KOPT-K1 (cell line): ENCODE results near the gene AHI1.

Experiments
- H3K27ac ChIP-seq: fragments of 200-600 bp; sonication (generic); 2 replicates; pipeline ENCODE4 v1.5.1; 2016; ENCODE audit warnings: antibody characterized with exemption, mild to moderate bottlenecking, low read depth, low read length; ENCODE audit not compliant: poor library complexity, severe bottlenecking
- H3K36me3 ChIP-seq: fragments of 200-600 bp; sonication (generic); 2 replicates; pipeline ENCODE4 v1.5.1; 2017; ENCODE audit warnings: antibody characterized with exemption, mild to moderate bottlenecking, low read length, moderate library complexity; ENCODE audit not compliant: insufficient read depth
- H3K9me3 ChIP-seq: fragments of 200-600 bp; sonication (generic); 2 replicates; pipeline ENCODE4 v1.5.1; 2017; ENCODE audit warnings: antibody characterized with exemption, low read length, mild to moderate bottlenecking; ENCODE audit not compliant: insufficient read depth, poor library complexity, severe bottlenecking

The AHI1 gene

DNA sequence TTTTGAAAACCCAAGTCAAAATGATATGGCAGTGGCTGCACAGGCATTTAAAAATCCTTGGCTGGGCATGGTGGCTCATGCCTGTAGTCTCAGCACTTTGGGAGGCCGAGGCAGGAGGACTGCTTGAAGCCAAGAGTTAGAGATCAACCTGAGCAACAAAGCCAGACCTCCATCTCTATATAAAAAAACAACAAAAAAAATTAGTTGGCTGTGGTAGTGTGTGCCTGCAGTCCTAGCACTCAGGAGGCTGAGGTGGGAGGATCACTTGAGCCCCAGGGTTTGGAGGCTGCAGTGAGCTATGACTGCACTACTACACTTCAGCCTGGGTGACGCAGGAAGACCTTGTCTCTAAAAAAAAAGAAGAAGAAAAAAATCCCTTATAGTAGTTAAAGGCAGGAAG, 173.6 kb downstream of the AHI1 start:
- H3K36me3 ChIP-seq, result peaks cover 14% of the 10 kb centered on the region
- peak overlapping the region; percentile 94 for H3K27ac ChIP-seq
- peaks cover 19% of the 10 kb centered on the region for H3K9me3 ChIP-seq

GRCh38 chr6:135323202-135323668, 174.3 kb downstream of the AHI1 start:
- Histone ChIP-seq H3K36me3 (peaks cover 14% of the 10 kb centered on the region), H3K9me3 (peaks cover 12% of the 10 kb centered on the region), H3K27ac (peak overlapping the region; percentile 94)

GRCh38 chr6:135322427-135323201, 174.9 kb downstream of the AHI1 start:
- Histone ChIP-seq H3K9me3 (peaks cover 6% of the 10 kb centered on the region), H3K36me3 (peaks cover 10% of the 10 kb centered on the region), H3K27ac (peak overlapping the region; percentile 94)

DNA sequence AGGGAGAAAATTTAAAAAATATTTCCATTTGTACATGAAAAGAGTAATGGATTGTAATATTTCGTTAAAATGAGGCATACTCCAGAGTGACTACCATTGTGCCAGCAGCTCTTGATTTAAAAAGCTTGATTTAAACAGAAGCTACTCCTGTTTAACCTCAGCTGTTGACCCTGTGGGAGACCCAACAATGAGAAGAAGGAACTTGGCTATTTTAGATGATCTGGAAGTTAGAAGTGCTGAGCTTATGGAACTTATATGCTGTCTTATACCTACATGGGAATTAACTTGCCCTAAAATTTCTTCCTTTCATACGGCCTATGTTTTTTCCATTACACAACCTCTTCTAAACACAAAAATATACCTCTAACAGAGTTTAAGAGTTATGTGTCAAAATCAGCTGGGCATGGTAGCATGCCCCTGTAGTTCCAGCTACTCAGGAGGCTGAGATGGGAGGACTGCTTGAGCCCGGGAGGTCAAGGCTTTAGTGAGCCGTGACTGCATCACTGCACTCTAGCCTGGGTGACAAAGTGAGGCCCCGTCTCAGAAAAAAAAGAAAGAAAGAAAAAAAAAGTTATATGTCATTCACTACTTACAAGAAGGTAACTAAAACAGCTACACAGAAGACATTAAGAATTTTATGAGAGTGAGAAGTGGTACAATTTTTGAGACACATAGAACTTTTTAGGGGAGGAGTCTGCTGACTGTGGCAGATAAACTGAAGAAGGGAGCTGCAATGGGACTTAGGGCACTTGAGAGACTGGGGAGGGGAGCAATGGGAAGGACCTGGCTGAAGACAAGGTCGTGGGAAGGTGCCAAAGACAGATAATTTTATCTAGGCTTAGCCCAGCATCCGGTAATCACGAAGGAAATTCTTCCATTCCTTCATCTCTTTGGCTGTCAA, 176.6 kb downstream of the AHI1 start:
- no peaks in the 10 kb centered on the region for H3K36me3 ChIP-seq
- no peaks in the 10 kb centered on the region for H3K9me3 ChIP-seq
- H3K27ac ChIP-seq, result peak overlapping the region; percentile 94

DNA sequence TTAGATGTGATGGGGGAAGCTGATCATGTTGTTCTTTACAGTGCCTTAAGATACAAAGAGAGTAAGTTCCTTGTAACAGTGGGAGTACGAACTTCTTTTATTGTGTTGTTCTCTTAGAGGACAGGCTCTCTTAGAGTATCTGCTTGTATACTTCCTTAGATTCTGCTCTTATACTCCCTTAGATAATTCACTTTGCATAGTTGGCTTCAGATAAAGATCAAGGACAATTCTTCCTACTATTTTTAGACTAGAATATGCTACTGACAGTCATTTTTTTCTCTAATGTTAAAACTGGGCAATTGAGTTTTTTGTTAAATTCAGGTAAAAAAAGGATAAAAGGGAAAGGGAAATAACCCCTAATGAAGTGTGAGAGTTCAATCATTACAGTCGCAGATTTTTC, 177.7 kb downstream of the AHI1 start:
- H3K27ac ChIP-seq, result peak overlapping the region; percentile 94

DNA sequence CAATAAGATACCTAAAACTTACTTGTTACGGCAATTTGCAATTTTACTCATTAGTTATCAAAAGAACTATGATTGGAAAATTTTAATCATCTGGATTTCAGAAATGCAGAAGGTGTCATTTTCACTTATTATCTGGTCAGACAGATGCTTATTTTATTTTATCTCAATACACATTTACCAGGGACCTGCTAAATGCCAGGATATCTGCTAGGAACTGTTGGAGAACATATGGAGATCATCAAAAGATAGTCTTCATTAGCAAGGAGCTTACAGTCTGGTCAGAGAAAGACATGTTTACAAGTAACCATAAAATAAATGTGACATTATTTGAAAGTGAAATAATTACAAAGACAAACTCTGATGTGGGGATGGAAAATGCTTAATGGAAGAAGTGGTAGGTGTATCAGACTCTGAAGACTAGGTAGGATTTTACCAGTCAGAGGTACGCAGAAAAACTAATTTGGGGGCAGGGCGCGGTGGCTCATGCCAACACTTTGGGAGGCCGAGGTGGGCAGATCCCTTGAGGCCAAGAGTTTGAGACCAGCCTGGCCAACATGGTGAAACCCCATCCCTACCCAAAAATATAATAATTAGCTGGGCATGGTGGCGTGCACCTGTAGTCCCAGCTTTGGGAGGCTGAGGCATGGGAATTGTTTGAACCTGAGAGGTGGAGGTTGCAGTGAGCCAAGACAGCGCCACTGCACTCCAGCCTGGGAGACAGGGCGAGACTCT, 178.6 kb downstream of the AHI1 start:
- no peaks in the 10 kb centered on the region for H3K36me3 ChIP-seq
- H3K27ac ChIP-seq, result peak overlapping the region; percentile 94
- H3K9me3 ChIP-seq, result no peaks in the 10 kb centered on the region

More for the DNA sequence above, 177.7 kb downstream of the AHI1 start:
- Histone ChIP-seq H3K9me3 (no peaks in the 10 kb centered on the region), H3K36me3 (no peaks in the 10 kb centered on the region)

DNA sequence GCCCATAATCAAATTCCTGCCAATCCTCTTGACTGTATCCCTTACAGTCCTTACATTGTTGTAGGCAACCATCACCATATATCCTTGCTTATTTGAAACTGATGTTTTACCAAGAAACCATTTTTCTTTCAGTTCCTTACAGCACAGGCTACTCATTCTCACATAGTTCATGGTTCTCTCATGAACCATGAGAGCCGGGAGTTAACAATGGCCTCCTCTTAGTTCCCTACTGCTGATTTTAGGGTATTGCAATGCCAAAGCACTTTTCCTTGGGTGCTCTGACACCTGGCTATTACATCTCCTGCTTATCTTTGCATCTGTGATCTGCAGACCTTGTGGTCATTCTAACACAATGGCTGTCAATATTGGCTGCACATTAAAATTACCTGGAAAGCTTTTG, 183.0 kb downstream of the AHI1 start:
- Histone ChIP-seq H3K27ac (peak overlapping the region; percentile 30), H3K9me3 (peaks cover 7% of the 10 kb centered on the region), H3K36me3 (no peaks in the 10 kb centered on the region)

DNA sequence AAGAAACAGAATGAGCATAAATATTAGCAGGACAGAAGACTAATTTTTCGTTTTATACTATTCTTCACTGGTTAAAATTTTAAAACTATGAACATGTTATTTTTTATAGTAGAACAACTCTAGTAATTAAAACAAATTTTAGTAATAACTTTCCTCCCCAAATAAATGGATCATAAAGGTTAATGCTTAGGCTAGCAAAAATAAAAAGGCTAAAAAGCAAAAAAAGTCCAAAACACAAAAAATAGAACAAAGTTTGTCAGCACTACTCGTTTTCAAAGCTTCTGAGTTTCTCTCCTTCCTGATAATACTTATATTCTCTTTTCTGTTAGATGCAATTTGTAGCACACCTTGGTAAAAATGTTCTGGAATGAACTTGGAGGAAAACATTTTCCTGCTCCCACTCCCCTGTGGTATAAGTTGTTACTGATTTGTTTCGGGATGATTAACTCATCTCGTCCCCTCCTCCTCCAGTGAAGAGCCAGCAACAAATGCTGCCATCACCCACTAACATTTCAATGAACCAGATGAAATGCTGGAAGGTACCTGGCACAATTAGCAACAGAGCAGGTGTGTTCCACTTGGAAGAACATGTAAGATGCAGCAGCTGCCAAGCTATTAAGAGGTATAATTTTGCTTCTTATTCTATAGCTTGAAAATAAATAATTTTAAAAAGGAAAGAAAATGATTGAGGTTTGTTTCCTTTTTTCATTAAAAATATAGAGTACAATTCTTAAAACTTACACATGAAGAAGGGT, 185.9 kb downstream of the AHI1 start:
- H3K27ac ChIP-seq, result no peak overlapping the region
- no peaks in the 10 kb centered on the region for H3K36me3 ChIP-seq
- H3K9me3 ChIP-seq, result peaks cover 7% of the 10 kb centered on the region

- Histone ChIP-seq H3K27ac (no peak overlapping the region), H3K36me3 (no peaks in the 10 kb centered on the region), H3K9me3 (peaks cover 7% of the 10 kb centered on the region)
Observed at GRCh38 chr6:135310291-135310690, 187.2 kb downstream of the AHI1 start.

- no peak overlapping the region for H3K27ac ChIP-seq
- H3K9me3 ChIP-seq, result no peaks in the 10 kb centered on the region
- peaks cover 4% of the 10 kb centered on the region; the same call in 1 of the 2 replicates for H3K36me3 ChIP-seq
Observed at GRCh38 chr6:135306740-135307420, 190.7 kb downstream of the AHI1 start.

DNA sequence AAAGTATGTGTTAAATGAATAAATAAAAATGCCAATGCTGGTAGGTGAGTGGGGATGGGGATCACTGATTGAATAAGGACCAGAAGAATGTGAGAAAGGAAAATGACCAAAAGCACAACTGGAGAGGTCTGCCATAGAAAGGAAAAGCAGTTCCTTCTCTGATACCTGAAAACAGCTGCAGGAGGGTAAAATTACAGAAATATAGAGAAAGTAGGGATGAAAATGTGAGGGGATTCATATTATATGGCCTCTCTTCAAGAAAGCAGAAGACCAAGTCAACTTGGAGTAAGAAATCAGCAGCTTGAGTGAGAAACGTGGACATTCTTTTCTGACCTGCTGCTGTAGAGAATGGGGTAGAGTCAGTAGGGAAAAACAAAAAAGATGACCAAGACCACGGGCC, 191.4 kb downstream of the AHI1 start:
- Histone ChIP-seq H3K9me3 (no peaks in the 10 kb centered on the region), H3K27ac (no peak overlapping the region), H3K36me3 (peaks cover 4% of the 10 kb centered on the region; the same call in 1 of the 2 replicates)

GRCh38 chr6:135305684-135306083, 191.9 kb downstream of the AHI1 start:
- peak overlapping the region; percentile 19 for H3K27ac ChIP-seq
- no peaks in the 10 kb centered on the region for H3K9me3 ChIP-seq
- H3K36me3 ChIP-seq, result peaks cover 4% of the 10 kb centered on the region; the same call in 1 of the 2 replicates

- no peaks in the 10 kb centered on the region for H3K9me3 ChIP-seq
Observed at GRCh38 chr6:135304883-135305282, 192.7 kb downstream of the AHI1 start.

DNA sequence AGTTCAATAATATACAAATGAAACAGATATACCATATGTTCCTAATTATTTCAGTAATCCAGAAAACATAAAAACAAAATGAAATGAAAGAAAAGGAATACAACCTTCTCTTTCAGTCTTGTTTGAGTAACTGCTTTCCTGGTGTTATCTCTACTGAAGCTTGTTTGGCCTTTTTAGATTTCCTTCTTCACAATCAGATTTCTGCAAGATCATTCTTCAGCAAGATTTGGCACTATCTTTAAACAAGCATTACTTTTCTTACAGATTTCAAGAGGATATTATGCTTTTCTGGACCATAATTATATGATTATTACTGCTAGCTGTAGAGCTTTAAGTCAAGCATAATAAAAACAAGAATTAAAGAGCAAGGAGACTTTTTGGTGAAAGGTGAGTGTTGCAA, 196.2 kb downstream of the AHI1 start:
- Histone ChIP-seq H3K27ac (no peak overlapping the region), H3K9me3 (no peaks in the 10 kb centered on the region), H3K36me3 (peaks cover 4% of the 10 kb centered on the region; the same call in 1 of the 2 replicates)

More at GRCh38 chr6:135304883-135305282, 192.7 kb downstream of the AHI1 start:
- peaks cover 4% of the 10 kb centered on the region; the same call in 1 of the 2 replicates for H3K36me3 ChIP-seq
- H3K27ac ChIP-seq, result no peak overlapping the region
